Dermis microvascular lymphatic vessel endothelial cell (primary cell): Measurements from ENCODE around the gene CD177. TPM values are rescaled to one million over a fixed set of nuclear protein-coding genes. Genes with fewer than 3 reads are reported as not detected.
"Not testable (repeated sequence)": the region's sequence is repeated elsewhere in the genome, so short reads cannot be mapped to it uniquely, and the experiment has no call there.

ENCODE experiments used
- DNase-seq, 2 donors: peaks; one replicate each; pipeline versions ENCODE4 v3.0.0 to v3.0.0-alpha.2; 2010; ENCODE audit warnings: low read depth in 2 of 2
- total RNA-seq: library from RNA; depleted of rRNA; stranded (reverse); fragments of >200 nt; gene quantifications from 2 replicates; pipeline ENCODE4 v1.2.1, GENCODE V29; 2014

Gene CD177
- total RNA-seq, 1 donor from 2014 or later, result 0.13 TPM

- DNase-seq, result no peak
These were observed 21.2 kb upstream of the CD177 start for GRCh38 chr19:43332058-43332922.

GRCh38 chr19:43336508-43336907 lies 17.0 kb upstream of the CD177 start:
- not testable (repeated sequence) for DNase-seq

DNA sequence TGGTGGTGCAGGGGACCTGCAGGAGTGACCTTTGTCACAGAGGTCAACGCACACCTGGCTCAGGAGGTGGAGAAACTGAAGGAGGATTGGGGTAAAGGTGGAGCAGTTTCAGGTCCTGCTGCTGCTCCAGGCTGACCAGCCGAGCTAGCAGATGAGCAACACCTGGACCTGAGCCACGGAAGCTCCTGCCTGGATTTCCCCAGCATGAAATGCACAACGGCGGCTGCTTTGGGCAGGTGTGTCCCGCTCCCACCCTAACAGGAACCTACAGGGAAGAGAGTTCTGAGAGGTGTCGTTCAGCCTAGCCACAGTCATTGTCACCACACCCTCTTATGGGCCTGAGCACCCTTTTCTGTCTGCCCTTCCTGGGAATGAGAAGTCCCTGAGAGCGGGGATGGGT lies 15.7 kb upstream of the CD177 start:
- no peak for DNase-seq

DNA sequence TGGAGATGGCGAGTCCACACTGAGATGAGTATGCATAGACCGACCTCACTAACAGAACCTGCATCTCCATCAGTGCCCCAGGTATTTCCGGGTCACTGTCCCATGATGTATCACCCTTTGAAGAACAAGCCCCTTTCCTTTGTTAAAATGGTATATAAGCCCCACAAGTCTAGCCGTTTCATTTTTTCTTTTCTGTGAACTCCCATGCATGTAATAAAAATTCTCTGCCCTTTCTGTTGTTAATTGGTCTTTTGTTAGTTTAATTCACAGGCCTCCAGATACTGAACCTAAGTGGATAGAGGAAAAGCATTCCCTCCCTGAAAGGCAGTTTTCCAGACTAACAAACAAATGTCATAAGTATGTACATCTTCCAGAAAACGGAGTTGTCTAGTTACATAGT lies 15.0 kb upstream of the CD177 start:
- no peak for DNase-seq

DNA sequence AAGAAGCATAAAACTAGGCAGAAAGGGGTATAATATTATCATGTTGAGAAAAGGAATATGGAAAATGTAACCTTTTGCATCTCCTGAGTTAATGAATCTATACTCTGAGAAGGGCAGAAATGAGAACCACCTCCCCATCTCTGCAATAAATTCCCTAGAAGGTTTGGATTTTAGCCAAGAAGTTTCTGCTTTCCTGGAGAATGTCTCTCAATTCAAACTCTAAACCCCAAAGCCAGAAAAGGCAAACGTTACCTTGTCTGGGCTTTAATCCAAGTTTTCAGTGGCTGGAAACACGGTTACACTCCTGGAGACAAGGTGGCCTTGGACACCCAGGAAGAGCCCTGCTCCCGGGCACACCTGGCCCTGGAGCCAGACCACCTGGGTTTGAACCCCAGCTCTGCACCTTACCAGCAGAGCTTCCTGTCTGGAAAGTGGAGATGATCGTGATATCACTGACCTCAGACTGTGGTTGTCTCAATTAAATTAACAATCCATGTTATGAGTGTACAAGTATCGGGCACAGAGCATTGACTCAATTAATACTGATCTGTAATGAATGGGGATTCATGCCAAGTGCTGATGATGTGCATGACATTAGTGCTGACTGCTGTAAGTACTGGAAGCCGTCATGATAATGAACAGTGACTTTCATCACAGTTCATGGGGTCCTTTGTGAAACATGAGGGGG lies 14.1 kb upstream of the CD177 start:
- not testable (repeated sequence) for DNase-seq

GRCh38 chr19:43340101-43340500 lies 13.4 kb upstream of the CD177 start:
- not testable (repeated sequence) for DNase-seq

DNA sequence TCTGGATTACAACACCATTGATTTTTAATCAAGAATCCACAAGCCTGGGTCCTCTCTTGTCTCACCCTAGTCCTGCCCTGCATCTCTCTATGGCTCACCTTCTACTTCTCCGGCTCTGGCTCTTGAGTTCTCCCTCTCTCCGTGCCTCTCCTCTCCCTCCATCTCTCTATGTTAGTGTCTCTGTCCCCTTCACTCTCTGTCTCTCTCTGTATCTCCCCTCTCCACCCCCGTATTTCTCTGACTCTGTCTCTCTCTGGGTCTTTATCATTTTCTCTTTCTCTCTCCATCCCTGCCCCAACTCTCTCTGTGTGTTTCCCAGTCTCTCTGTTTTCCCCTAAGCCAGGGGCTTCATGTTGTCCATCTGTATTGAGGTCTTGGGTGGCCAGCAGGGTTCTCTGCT lies 12.4 kb upstream of the CD177 start:
- DNase-seq, result not testable (repeated sequence)

DNA sequence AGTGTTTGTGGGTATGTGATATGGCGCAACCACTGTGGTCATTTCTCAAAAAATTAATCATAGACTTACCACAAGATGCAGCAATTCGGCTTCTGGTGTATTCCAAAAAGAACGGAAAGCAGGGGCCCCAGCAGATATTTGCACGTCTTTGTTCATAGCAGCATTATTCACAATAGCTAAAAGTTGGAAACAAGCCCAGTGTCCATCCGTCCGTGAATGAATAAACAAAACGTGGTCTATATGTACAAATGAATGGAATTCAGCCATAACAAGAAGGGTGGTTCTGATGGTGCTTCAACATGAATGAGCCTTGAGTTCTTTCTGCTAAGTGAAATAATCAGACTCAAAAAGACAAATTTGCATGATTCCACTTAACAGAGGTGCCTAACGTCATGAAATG lies 11.4 kb upstream of the CD177 start:
- peak; percentile 33 to 50 for DNase-seq

DNA sequence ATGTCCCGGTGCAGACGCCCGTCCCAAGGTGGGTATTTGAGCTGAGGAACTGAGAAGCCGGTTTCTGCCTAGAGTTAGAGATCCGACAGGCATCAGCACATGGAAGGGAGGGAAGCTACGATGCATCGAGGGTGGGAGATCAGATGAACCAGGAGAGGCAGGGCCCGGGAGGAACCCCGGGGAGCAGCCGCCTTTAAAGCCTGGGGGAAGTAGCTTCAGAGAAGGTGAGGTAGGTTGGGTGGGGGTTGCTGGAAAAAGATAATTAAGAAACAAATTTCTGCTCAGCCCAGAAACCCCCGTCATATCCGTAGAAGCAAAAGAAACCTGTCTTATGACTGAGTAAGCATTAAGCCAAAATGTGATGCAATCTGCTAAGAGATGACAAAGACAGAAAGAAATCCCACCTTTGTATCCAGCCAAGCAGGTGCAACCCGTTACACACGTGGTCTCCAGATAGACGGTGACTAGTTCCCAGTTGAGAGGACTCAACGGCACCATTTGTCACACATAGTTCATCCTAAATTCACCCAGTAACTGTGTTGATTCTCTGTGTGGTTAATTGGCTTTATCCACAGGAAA lies 9.1 kb upstream of the CD177 start:
- not testable (repeated sequence) for DNase-seq

DNA sequence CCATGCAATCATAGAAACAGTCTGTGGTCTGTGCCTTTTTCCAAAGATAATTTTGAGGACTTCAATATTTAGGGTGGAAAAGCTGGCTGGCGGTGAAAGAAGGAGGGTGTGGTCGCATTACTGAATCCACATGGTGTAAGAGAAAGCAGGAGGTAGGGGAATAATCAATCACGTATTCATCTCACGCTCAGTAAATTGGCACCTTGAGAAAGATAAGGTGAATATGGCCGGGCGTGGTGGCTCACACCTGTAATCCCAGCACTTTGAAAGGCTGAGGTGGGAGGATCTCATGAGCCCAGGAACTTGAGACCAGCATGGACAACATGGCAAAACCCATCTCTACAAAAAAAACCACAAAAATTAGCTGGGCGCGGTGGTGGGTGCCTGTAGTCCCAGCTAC lies 3.7 kb upstream of the CD177 start:
- DNase-seq, result not testable (repeated sequence)

DNA sequence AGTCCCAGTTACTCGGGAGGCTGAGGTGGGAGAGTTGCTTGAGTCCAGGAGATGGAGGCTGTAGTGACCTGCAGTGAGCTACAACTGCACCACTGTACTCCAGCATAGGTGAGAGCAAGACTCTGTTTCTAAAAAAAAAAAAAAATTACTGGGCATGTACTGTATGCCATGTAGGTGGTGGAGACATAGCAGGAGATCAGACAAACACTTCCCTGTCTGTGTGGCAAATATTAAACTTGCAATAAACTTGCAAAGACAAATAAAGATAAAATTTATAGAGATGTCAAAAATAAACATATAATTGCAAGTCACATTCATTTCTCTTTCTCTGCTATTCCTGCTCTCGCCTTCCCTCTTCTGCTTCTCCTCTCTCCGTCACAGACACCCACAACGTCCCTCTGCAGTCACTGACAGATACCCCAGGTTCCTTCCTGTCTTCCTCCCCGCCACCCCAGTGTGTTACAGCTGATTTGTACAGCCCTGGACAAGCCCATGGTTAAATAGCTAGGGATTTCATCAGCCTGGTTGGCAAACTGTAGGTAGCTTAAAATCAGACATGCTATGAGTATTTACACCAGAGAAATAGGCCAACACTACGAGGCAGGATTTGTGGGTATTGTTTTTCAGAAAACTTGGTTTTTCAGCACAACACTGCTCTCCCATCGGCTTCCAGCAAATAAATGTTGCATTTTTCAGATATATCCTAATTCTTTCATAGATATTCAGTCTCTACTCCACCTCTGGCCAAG lies 1.3 kb upstream of the CD177 start:
- no peak for DNase-seq

DNA sequence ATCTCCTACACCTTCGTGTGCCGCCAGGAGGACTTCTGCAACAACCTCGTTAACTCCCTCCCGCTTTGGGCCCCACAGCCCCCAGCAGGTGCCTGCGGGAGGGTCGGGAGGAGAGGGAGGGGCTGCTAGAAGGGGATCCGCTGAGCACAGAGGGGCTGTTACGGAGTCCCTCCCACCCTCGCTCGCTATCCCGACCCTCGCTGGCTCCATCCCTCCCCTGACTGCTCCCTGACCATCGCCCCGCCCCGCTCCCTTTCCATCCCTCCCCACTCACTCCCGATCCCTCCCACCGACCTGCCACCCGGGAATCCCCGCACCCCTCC lies 780 bp downstream of the CD177 start:
- DNase-seq, result no peak

GRCh38 chr19:43356749-43357148 lies 3.3 kb downstream of the CD177 start:
- not testable (repeated sequence) for DNase-seq

- no peak for DNase-seq
These were observed 8.7 kb downstream of the CD177 start for GRCh38 chr19:43362179-43362578.

DNA sequence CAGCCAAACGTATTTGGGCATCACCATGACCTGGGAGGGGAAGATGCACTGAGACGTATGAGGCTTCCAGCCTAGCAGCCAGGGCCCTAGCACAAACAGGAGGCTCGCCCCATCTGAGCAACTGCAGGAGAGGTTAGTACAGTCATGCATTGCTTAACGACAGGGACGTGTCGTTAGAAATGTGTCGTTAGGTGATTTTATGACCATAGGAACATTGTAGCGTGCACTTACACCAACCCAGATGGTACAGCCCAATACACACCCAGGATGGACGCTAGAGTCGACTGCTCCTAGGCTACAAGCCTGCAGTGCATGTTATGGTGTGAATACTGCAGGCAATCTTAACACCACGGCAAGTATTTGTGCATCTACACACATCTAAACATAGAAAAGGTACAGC lies 9.3 kb downstream of the CD177 start:
- DNase-seq, result no peak

DNA sequence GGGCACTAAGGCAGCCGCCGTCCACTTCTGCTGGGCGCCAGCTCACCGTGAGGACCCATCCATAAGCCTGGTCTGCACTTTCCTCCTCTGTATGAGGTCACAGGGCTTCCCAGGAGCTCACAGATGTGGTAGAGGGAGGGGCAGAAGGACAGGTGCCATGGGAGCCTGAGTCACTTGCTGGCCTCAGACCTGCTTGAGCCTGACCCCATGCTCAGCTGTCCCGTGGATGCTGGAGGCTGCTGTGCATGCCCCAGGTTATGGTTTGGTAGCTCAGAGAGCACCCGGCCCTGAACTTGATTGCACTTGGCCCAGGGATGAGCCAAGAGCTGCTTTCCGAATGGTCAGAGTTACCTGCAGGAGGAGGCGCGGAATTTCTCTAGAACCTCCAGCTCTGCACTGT lies 12.2 kb downstream of the CD177 start:
- DNase-seq, result not testable (repeated sequence)

- no peak for DNase-seq
These were observed 14.3 kb downstream of the CD177 start for GRCh38 chr19:43367822-43368221.

- not testable (repeated sequence) for DNase-seq
These were observed 15.4 kb downstream of the CD177 start for GRCh38 chr19:43368897-43369296.

- no peak for DNase-seq
These were observed 18.4 kb downstream of the CD177 start for GRCh38 chr19:43371909-43372308.

GRCh38 chr19:43372462-43372861 lies 19.0 kb downstream of the CD177 start:
- DNase-seq, result no peak

DNA sequence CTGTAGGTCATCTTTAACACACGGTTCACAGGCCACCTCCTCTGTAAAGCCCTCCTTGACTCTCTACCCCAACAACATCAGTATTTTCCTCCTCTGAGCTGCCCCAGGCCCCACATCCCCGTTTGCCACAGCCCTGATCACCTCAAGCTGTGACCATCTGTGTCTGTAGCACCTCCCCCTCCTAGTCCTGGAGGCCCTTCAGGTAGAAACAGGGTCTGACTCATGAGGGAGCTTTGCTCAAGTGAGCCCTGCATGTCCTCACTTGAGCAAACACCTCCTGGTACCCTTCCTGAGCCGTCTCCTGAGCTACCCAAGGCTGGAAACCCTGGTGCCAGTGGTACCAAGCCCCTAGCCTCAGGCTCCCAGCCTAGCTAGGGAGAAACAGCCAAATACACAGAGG lies 24.1 kb downstream of the CD177 start:
- not testable (repeated sequence) for DNase-seq

DNA sequence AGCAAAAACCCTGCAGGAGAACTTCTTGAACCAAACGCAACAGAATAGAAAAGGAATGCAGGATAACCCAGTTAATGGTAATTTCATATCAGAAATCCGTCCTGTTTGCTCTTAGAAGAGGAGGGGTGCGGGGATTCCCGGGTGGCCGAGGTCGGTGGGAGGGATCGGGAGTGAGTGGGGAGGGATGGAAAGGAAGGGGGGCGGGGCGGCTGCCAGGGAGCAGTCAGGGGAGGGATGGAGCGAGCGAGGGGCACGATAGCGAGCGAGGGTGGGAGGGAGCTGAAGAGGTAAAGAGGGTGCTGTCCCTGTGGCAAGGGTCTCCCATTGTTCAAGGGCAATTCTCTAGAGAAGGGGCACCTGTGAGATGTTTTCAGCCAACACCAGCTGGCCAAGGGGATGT lies 26.5 kb downstream of the CD177 start:
- no peak for DNase-seq
